Measurements from ENCODE around the gene CSNK2A3. TPM values are rescaled to one million over a fixed set of nuclear protein-coding genes. Genes with fewer than 3 reads are reported as not detected.

The CSNK2A3 gene
- total and polyA plus RNA-seq, 2 experiments from 2014 or later: 0.91 to 4.1 TPM

DNA sequence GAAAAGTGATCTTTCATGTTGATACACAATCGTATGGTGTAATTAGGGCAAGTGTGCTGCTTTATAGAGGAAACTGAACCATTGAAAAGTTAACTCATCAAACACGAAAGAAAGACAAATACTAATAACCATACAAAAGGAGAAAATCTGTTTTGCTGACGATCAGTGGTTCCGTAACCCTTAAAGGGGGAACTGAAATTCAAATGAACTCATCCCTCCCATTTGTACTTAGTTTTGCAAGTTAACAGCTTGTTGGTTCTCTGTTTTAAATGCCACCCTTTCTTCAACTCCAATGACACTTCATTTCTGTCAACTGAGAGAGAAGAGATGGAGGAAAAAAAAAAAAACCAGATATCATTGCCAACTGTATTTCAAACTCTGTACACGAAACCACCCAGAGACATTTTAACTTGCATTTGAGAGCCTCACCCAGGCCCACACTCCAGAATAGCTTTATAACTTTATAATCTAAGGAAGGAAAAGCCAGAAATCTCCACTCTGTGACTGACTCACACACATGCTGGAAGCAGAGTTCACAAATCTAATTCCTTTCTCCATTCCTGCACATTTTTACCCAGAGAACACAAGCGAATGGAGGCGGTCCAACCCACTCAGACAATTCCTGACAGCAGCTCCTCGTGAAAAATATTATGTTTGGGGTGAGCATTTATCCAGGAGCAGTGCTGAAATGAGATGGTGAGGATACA lies 17.4 kb upstream of the CSNK2A3 start:
- H2AFZ ChIP-seq: no peak overlapping the region
- no peak for ATAC-seq
- Mint-ChIP-seq H3K36me3 (ENCODE audit: low read depth) (0 out of 3 replicates have a peak, but pooled peaks cover 5% of the 10 kb centered on the region), H3K4me1 (peaks cover 22% of the 10 kb centered on the region), H3K27ac (no peak overlapping the region), H3K4me3 (no peak overlapping the region), H3K27me3 (ENCODE audit: insufficient read depth, low read depth, poor library complexity) (peaks cover 2% of the 10 kb centered on the region), H3K9me3 (no peaks in the 10 kb centered on the region; the same call in 2 of the 3 replicates)
- no peaks in the 10 kb centered on the region for H3K79me2 ChIP-seq (replicated peaks; ENCODE audit: insufficient read depth)
- no peaks in the 10 kb centered on the region for H4K20me1 ChIP-seq (replicated peaks; ENCODE audit: insufficient read depth)
- H3K36me3 ChIP-seq (ENCODE audit: insufficient read depth): no peaks in the 10 kb centered on the region
- TF ChIP-seq, protein P1, sequence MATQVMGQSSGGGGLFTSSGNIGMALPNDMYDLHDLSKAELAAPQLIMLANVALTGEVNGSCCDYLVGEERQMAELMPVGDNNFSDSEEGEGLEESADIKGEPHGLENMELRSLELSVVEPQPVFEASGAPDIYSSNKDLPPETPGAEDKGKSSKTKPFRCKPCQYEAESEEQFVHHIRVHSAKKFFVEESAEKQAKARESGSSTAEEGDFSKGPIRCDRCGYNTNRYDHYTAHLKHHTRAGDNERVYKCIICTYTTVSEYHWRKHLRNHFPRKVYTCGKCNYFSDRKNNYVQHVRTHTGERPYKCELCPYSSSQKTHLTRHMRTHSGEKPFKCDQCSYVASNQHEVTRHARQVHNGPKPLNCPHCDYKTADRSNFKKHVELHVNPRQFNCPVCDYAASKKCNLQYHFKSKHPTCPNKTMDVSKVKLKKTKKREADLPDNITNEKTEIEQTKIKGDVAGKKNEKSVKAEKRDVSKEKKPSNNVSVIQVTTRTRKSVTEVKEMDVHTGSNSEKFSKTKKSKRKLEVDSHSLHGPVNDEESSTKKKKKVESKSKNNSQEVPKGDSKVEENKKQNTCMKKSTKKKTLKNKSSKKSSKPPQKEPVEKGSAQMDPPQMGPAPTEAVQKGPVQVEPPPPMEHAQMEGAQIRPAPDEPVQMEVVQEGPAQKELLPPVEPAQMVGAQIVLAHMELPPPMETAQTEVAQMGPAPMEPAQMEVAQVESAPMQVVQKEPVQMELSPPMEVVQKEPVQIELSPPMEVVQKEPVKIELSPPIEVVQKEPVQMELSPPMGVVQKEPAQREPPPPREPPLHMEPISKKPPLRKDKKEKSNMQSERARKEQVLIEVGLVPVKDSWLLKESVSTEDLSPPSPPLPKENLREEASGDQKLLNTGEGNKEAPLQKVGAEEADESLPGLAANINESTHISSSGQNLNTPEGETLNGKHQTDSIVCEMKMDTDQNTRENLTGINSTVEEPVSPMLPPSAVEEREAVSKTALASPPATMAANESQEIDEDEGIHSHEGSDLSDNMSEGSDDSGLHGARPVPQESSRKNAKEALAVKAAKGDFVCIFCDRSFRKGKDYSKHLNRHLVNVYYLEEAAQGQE (IDR thresholded peaks at IDR 0.05; ENCODE audit: unreplicated experiment): no peak
- TF ChIP-seq, protein P2, sequence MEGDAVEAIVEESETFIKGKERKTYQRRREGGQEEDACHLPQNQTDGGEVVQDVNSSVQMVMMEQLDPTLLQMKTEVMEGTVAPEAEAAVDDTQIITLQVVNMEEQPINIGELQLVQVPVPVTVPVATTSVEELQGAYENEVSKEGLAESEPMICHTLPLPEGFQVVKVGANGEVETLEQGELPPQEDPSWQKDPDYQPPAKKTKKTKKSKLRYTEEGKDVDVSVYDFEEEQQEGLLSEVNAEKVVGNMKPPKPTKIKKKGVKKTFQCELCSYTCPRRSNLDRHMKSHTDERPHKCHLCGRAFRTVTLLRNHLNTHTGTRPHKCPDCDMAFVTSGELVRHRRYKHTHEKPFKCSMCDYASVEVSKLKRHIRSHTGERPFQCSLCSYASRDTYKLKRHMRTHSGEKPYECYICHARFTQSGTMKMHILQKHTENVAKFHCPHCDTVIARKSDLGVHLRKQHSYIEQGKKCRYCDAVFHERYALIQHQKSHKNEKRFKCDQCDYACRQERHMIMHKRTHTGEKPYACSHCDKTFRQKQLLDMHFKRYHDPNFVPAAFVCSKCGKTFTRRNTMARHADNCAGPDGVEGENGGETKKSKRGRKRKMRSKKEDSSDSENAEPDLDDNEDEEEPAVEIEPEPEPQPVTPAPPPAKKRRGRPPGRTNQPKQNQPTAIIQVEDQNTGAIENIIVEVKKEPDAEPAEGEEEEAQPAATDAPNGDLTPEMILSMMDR (conservative IDR thresholded peaks at IDR 0.05; ENCODE audit: low read depth in 2 of 2): no peak
- no peak for TF ChIP-seq ZNF114 (CRISPR knock-in tag; IDR thresholded peaks at IDR 0.05)
- no peak for TF ChIP-seq NANOG (IDR thresholded peaks at IDR 0.05; ENCODE audit: borderline replicate concordance)
- TF ChIP-seq, protein P3, sequence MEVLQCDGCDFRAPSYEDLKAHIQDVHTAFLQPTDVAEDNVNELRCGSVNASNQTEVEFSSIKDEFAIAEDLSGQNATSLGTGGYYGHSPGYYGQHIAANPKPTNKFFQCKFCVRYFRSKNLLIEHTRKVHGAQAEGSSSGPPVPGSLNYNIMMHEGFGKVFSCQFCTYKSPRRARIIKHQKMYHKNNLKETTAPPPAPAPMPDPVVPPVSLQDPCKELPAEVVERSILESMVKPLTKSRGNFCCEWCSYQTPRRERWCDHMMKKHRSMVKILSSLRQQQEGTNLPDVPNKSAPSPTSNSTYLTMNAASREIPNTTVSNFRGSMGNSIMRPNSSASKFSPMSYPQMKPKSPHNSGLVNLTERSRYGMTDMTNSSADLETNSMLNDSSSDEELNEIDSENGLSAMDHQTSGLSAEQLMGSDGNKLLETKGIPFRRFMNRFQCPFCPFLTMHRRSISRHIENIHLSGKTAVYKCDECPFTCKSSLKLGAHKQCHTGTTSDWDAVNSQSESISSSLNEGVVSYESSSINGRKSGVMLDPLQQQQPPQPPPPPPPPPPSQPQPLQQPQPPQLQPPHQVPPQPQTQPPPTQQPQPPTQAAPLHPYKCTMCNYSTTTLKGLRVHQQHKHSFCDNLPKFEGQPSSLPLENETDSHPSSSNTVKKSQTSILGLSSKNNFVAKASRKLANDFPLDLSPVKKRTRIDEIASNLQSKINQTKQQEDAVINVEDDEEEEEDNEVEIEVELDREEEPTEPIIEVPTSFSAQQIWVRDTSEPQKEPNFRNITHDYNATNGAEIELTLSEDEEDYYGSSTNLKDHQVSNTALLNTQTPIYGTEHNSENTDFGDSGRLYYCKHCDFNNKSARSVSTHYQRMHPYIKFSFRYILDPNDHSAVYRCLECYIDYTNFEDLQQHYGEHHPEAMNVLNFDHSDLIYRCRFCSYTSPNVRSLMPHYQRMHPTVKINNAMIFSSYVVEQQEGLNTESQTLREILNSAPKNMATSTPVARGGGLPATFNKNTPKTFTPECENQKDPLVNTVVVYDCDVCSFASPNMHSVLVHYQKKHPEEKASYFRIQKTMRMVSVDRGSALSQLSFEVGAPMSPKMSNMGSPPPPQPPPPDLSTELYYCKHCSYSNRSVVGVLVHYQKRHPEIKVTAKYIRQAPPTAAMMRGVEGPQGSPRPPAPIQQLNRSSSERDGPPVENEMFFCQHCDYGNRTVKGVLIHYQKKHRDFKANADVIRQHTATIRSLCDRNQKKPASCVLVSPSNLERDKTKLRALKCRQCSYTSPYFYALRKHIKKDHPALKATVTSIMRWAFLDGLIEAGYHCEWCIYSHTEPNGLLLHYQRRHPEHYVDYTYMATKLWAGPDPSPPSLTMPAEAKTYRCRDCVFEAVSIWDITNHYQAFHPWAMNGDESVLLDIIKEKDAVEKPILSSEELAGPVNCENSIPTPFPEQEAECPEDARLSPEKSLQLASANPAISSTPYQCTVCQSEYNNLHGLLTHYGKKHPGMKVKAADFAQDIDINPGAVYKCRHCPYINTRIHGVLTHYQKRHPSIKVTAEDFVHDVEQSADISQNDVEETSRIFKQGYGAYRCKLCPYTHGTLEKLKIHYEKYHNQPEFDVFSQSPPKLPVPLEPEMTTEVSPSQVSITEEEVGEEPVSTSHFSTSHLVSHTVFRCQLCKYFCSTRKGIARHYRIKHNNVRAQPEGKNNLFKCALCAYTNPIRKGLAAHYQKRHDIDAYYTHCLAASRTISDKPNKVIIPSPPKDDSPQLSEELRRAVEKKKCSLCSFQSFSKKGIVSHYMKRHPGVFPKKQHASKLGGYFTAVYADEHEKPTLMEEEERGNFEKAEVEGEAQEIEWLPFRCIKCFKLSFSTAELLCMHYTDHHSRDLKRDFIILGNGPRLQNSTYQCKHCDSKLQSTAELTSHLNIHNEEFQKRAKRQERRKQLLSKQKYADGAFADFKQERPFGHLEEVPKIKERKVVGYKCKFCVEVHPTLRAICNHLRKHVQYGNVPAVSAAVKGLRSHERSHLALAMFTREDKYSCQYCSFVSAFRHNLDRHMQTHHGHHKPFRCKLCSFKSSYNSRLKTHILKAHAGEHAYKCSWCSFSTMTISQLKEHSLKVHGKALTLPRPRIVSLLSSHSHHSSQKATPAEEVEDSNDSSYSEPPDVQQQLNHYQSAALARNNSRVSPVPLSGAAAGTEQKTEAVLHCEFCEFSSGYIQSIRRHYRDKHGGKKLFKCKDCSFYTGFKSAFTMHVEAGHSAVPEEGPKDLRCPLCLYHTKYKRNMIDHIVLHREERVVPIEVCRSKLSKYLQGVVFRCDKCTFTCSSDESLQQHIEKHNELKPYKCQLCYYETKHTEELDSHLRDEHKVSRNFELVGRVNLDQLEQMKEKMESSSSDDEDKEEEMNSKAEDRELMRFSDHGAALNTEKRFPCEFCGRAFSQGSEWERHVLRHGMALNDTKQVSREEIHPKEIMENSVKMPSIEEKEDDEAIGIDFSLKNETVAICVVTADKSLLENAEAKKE (CRISPR knock-in tag; IDR thresholded peaks at IDR 0.05): no peak
- no peak for TF ChIP-seq ZNF331 (CRISPR knock-in tag; IDR thresholded peaks at IDR 0.05; ENCODE audit: low read depth)
- TF ChIP-seq, protein P4, sequence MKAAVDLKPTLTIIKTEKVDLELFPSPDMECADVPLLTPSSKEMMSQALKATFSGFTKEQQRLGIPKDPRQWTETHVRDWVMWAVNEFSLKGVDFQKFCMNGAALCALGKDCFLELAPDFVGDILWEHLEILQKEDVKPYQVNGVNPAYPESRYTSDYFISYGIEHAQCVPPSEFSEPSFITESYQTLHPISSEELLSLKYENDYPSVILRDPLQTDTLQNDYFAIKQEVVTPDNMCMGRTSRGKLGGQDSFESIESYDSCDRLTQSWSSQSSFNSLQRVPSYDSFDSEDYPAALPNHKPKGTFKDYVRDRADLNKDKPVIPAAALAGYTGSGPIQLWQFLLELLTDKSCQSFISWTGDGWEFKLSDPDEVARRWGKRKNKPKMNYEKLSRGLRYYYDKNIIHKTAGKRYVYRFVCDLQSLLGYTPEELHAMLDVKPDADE (IDR thresholded peaks at IDR 0.05): no peak
- no peak for TF ChIP-seq EZH2phosphoT487 (IDR thresholded peaks at IDR 0.05; ENCODE audit: unreplicated experiment)
- TF ChIP-seq JUNB (IDR thresholded peaks at IDR 0.05; ENCODE audit: unreplicated experiment): no peak
- no peak for DNase-seq (ENCODE audit: low spot score)
- H3K27me3 ChIP-seq (ENCODE audit: insufficient read depth): no peaks in the 10 kb centered on the region
- H3F3A ChIP-seq (replicated peaks; ENCODE audit: low read depth): no peaks in the 10 kb centered on the region
- no peak overlapping the region for H3K27ac ChIP-seq (ENCODE audit: low read depth)
- H3K4me2 ChIP-seq: no peak overlapping the region; the same call in 1 of the 2 replicates
- no peaks in the 10 kb centered on the region for H3K9me2 ChIP-seq (ENCODE audit: insufficient read depth)
- H3K4me1 ChIP-seq (ENCODE audit: insufficient read depth): peaks cover 7% of the 10 kb centered on the region; the same call in 1 of the 2 replicates
- H3K4me3 ChIP-seq: no peak overlapping the region

All from GM23338 (cell line).